ENCODE results near the gene MCU.

DNA sequence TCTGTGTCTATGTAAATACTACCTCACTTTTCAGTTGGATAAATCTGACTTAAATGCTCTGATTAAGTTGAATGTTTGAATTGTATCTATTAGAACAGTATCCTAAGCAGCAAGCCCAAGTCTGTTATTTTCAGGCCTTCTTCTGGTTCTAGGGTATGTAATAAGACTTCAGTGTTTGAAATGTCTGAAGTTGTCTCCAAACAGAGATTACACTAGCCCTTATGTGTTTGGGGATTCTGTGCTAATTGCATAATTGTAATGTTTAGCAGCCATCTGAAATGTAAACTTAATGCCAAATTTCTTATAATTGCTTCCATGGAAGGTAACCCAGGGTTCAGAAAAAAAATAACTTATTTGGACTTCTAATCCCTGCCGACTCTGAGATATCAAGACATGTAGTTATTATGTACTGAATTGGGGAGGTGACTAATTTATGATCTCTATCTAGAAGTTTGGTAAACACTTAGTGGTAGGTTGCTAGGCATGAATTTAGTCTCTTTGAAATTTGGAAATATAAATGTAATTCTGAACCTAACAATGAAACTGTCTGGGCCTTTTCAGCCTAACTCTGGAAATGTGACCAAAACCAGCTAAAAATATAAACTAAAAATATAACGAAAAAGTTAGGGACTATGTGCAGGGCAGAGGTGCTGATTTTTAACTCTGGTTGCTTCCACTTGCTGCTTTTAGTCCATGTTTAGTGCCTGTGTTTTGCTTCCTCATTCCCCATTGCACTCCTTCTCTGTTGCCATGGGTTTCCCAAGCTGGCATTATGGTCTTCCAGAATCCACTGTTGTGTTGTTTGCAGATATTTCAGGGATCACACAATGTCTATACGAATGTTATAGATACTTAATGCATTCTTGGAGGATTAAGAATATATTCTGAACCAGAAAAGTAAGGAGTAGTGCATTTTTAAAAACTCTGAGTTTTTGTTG, 54.8 kb downstream of the MCU start:
- no peak for TF ChIP-seq CTCF (conservative IDR thresholded peaks at IDR 0.05; ENCODE audit: low read depth, low read length)
- TF ChIP-seq EZH2 (IDR thresholded peaks at IDR 0.05; ENCODE audit: borderline replicate concordance, low read depth, low read length, poor library complexity, severe bottlenecking) = no peak

Data from A673 (cell line).